H9 (cell line): ENCODE measurements around the gene ATP4A. TPM values are rescaled to one million over a fixed set of nuclear protein-coding genes. Genes with fewer than 3 reads are reported as not detected.

ENCODE experiments used
- DNase-seq: peaks from one replicate; pipeline ENCODE4 v3.0.0-alpha.2; 2017
- H2AFZ ChIP-seq: one replicate; pipeline ENCODE4 v1.6.1; 2013; ENCODE audit warnings: mild to moderate bottlenecking, low read length, control low read depth, moderate library complexity
- H2AK5ac ChIP-seq: 2 replicates; pipeline ENCODE4 v1.6.1; 2013; ENCODE audit warnings: low read length, control low read depth, mixed read lengths; ENCODE audit not compliant: insufficient read length
- H2BK120ac ChIP-seq: one replicate; pipeline ENCODE4 v1.6.1; 2013; ENCODE audit warnings: low read depth, mild to moderate bottlenecking, low read length, control low read depth, inconsistent platforms; ENCODE audit not compliant: poor library complexity, severe bottlenecking
- H2BK12ac ChIP-seq: 2 replicates; pipeline ENCODE4 v1.6.1; 2013; ENCODE audit warnings: low read length, control low read depth, mixed read lengths, low read depth; ENCODE audit not compliant: insufficient read length
- H2BK15ac ChIP-seq: 2 replicates; pipeline ENCODE4 v1.6.1; 2013; ENCODE audit warnings: low read depth, low read length, control low read depth
- H2BK20ac ChIP-seq: one replicate; pipeline ENCODE4 v1.6.1; 2013; ENCODE audit warnings: low read depth, mild to moderate bottlenecking, low read length, control low read depth, inconsistent platforms; ENCODE audit not compliant: poor library complexity, severe bottlenecking
- H2BK5ac ChIP-seq: 2 replicates; pipeline ENCODE4 v1.6.1; 2013; ENCODE audit warnings: low read length, control low read depth, mixed read lengths; ENCODE audit not compliant: insufficient read length
- H3K14ac ChIP-seq: 2 replicates; pipeline ENCODE4 v1.6.1; 2013; ENCODE audit warnings: low read length, control low read depth; ENCODE audit not compliant: insufficient read depth
- H3K18ac ChIP-seq: 2 replicates; pipeline ENCODE4 v1.6.1; 2013; ENCODE audit warnings: low read depth, mild to moderate bottlenecking, mixed read lengths, low read length, control low read depth; ENCODE audit not compliant: insufficient read length
- H3K23ac ChIP-seq: 2 replicates; pipeline ENCODE4 v1.6.1; 2013; ENCODE audit warnings: low read length, control low read depth, mixed read lengths, low read depth; ENCODE audit not compliant: insufficient read length
- H3K23me2 ChIP-seq: 2 replicates; pipeline ENCODE4 v1.6.1; 2013; ENCODE audit warnings: low read depth, mild to moderate bottlenecking, mixed read lengths, low read length, control low read depth; ENCODE audit not compliant: insufficient read length, poor library complexity, severe bottlenecking
- H3K27ac ChIP-seq: 2 replicates; pipeline ENCODE4 v1.5.1; 2013; ENCODE audit warnings: low read length, control low read depth, mixed read lengths, low read depth; ENCODE audit not compliant: insufficient read length
- H3K27me3 ChIP-seq: 2 replicates; pipeline ENCODE4 v1.6.1; 2013; ENCODE audit warnings: low read length, control low read depth, inconsistent platforms; ENCODE audit not compliant: insufficient read depth
- H3K4ac ChIP-seq: 2 replicates; pipeline ENCODE4 v1.6.1; 2013; ENCODE audit warnings: low read depth, mild to moderate bottlenecking, control low read depth, inconsistent platforms, low read length, moderate library complexity
- H3K4me1 ChIP-seq: 2 replicates; pipeline ENCODE4 v1.6.1; 2013; ENCODE audit warnings: low read length, control low read depth, inconsistent platforms; ENCODE audit not compliant: insufficient read depth
- H3K4me2 ChIP-seq: 2 replicates; pipeline ENCODE4 v1.6.1; 2013; ENCODE audit warnings: low read length, control low read depth, mixed read lengths; ENCODE audit not compliant: insufficient read length, insufficient read depth
- H3K56ac ChIP-seq: 2 replicates; pipeline ENCODE4 v1.6.1; 2013; ENCODE audit warnings: low read depth, mild to moderate bottlenecking, mixed read lengths, low read length, control low read depth; ENCODE audit not compliant: insufficient read length
- H3K79me1 ChIP-seq: 2 replicates; pipeline ENCODE4 v1.6.1; 2013; ENCODE audit warnings: low read depth, mild to moderate bottlenecking, moderate library complexity, low read length, control low read depth, inconsistent platforms; ENCODE audit not compliant: insufficient read depth, poor library complexity, severe bottlenecking
- H3K79me2 ChIP-seq: 2 replicates; pipeline ENCODE4 v1.6.1; 2013; ENCODE audit warnings: low read length, control low read depth, inconsistent platforms; ENCODE audit not compliant: insufficient read depth
- H3K9ac ChIP-seq: 2 replicates; pipeline ENCODE4 v1.6.1; 2013; ENCODE audit warnings: low read length, control low read depth, mixed read lengths; ENCODE audit not compliant: insufficient read length; ENCODE audit errors: extremely low read depth
- H3K9me3 ChIP-seq: one replicate; pipeline ENCODE4 v1.6.1; 2013; ENCODE audit warnings: low read depth, low read length, inconsistent platforms; ENCODE audit not compliant: control insufficient read depth
- H3T11ph ChIP-seq: one replicate; pipeline ENCODE4 v1.6.1; 2013; ENCODE audit warnings: mild to moderate bottlenecking, low read length, control low read depth, inconsistent platforms
- H4K20me1 ChIP-seq: one replicate; pipeline ENCODE4 v1.6.1; 2013; ENCODE audit not compliant: control insufficient read depth, insufficient read length, insufficient read depth
- H4K5ac ChIP-seq: 2 replicates; pipeline ENCODE4 v1.6.1; 2013; ENCODE audit warnings: low read depth, mild to moderate bottlenecking, mixed read lengths, low read length, control low read depth; ENCODE audit not compliant: insufficient read length
- H4K8ac ChIP-seq: replicated peaks from 2 replicates; pipeline ENCODE4 v1.6.1; 2013; ENCODE audit warnings: low read length, control low read depth, mixed read lengths, low read depth; ENCODE audit not compliant: insufficient read length
- H4K91ac ChIP-seq: 2 replicates; pipeline ENCODE4 v1.6.1; 2013; ENCODE audit warnings: low read depth, mild to moderate bottlenecking, moderate library complexity, mixed read lengths, low read length, control low read depth; ENCODE audit not compliant: insufficient read length
- H3K27ac Mint-ChIP-seq, 3 experiments: 2 replicates in 2 of 3; 3 replicates in 1 of 3; pipeline ENCODE4 v1.8.0; 2020 to 2021; ENCODE audit warnings: mixed read lengths in 3 of 3, mild to moderate bottlenecking in 1 of 3, moderate library complexity in 1 of 3
- H3K27me3 Mint-ChIP-seq: 2 replicates; pipeline ENCODE4 v1.8.0; 2021; ENCODE audit warnings: low read depth, mild to moderate bottlenecking, moderate library complexity, mixed read lengths
- H3K36me3 Mint-ChIP-seq, 3 experiments: 2 replicates in 2 of 3; 3 replicates in 1 of 3; pipeline ENCODE4 v1.8.0; 2020 to 2021; ENCODE audit warnings: low read depth in 3 of 3, mixed read lengths in 3 of 3; ENCODE audit not compliant: insufficient read depth in 1 of 3
- H3K4me1 Mint-ChIP-seq, 2 experiments: 2 replicates each; pipeline ENCODE4 v1.8.0; 2020; ENCODE audit warnings: mixed read lengths in 2 of 2
- H3K4me3 Mint-ChIP-seq, 2 experiments: 2 replicates in 1 of 2; 3 replicates in 1 of 2; pipeline ENCODE4 v1.8.0; 2020 to 2021; ENCODE audit warnings: mild to moderate bottlenecking in 2 of 2, mixed read lengths in 2 of 2, moderate library complexity in 1 of 2
- H3K9me3 Mint-ChIP-seq, 2 experiments: 2 replicates in 1 of 2; 3 replicates in 1 of 2; pipeline ENCODE4 v1.8.0; 2020; ENCODE audit warnings: mild to moderate bottlenecking in 2 of 2, mixed read lengths in 2 of 2, moderate library complexity in 1 of 2
- CTCF ChIP-seq: fragments of 200-600 bp; sonication (generic); conservative IDR thresholded peaks from 3 replicates; pipeline ENCODE4 v1.8.0; 2021; ENCODE audit warnings: antibody characterized with exemption, mild to moderate bottlenecking
- WGBS: extraction: QIAGEN DNeasy Blood & Tissue Kit; methylation state at CpG from one replicate; pipeline ENCODE4 v1.1.7; 2013; ENCODE audit warnings: missing lambda C conversion rate, low lambda C conversion rate, mixed read lengths; ENCODE audit not compliant: insufficient read length; ENCODE audit errors: extremely low coverage; 5-methylcytosine and 5-hydroxymethylcytosine counted together
- total RNA-seq: library from RNA; stranded (reverse); gene quantifications from 2 replicates; pipeline ENCODE4 v1.2.1, GENCODE V29; 2021

Gene ATP4A
- total RNA-seq, 1 experiment from 2014 or later, result 0.24 TPM

GRCh38 chr19:35559781-35560180, 3.7 kb downstream of the ATP4A start:
- Histone ChIP-seq H2BK5ac (no peak overlapping the region), H2BK20ac (no peak overlapping the region), H3K27me3 (peaks cover 3% of the 10 kb centered on the region; the same call in 1 of the 2 replicates), H3K27ac (no peak overlapping the region), H2AFZ (no peak overlapping the region), H3K4ac (no peak overlapping the region), H4K5ac (no peak overlapping the region), H4K91ac (no peak overlapping the region), H3T11ph (no peak overlapping the region), H3K79me2 (no peaks in the 10 kb centered on the region; the same call in 1 of the 2 replicates), H2BK15ac (no peak overlapping the region), H2AK5ac (no peak overlapping the region), H2BK12ac (no peak overlapping the region), H3K79me1 (no peaks in the 10 kb centered on the region), H3K23me2 (peaks cover 7% of the 10 kb centered on the region), H3K9me3 (no peaks in the 10 kb centered on the region), H3K56ac (no peak overlapping the region), H4K8ac (no peak overlapping the region), H3K4me2 (no peak overlapping the region), H3K18ac (no peak overlapping the region), H3K23ac (no peak overlapping the region), H4K20me1 (no peaks in the 10 kb centered on the region), H3K9ac (no peak overlapping the region), H3K4me1 (no peaks in the 10 kb centered on the region), H3K14ac (no peak overlapping the region), H2BK120ac (no peak overlapping the region)
- no CpG with 5 or more reads among the region's 23 CpGs for WGBS
- H3K36me3 Mint-ChIP-seq, result no peaks in the 10 kb centered on the region; a peak in 1 of 7 replicates
- TF ChIP-seq CTCF, result no peak
- H3K27me3 Mint-ChIP-seq, result peaks cover 74% of the 10 kb centered on the region
- peaks cover 9 to 17% of the 10 kb centered on the region in 2 experiments for H3K4me1 Mint-ChIP-seq
- no peak overlapping the region for H3K27ac Mint-ChIP-seq
- no peak for DNase-seq
- peaks cover 0 to 2% of the 10 kb centered on the region in 2 experiments; a peak in 1 of 5 replicates for H3K9me3 Mint-ChIP-seq
- H3K4me3 Mint-ChIP-seq, result no peak overlapping the region; a peak in 1 of 5 replicates
